ENCODE measurements around the gene GNE. TPM values are rescaled to one million over a fixed set of nuclear protein-coding genes. Genes with fewer than 3 reads are reported as not detected.

Gene GNE
- total RNA-seq, 1 experiment from 2014 or later = 15.2 TPM

DNA sequence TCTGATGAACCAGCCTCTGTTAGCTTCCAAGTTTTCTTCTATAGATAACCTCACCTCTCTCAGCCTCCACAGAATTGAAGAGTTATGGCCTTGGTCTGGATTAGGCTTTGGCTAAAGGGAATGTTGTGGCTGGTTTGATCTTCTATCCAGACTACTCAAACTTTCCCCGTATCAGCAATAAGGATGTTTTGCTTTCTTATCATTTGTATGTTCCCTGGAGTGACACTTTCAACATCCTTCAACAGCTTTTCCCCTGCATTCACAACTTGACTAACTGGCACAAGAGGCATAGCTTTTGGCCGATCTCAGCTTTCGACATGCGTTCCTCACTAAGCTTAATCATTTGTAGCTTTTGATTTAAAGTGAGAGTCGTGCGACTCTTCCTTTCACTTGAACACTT lies 28.1 kb upstream of the GNE start:
- ChIA-PET POLR2A (no interaction called here), CTCF (no interaction called here)
- TF ChIP-seq CTCF (IDR thresholded peaks at IDR 0.05; ENCODE audit: insufficient read depth in 1 of 2, low read depth in 1 of 2, low read length in 1 of 2, severe bottlenecking in 1 of 2, unreplicated experiment in 1 of 2) = no peak
- H3K9me3 ChIP-seq = no peaks in the 10 kb centered on the region
- DNase-seq = no peak
- H3K36me3 ChIP-seq (ENCODE audit: control insufficient read depth, insufficient read depth, low read length) = no peaks in the 10 kb centered on the region
- no peaks in the 10 kb centered on the region for H3K27me3 Mint-ChIP-seq (ENCODE audit: insufficient read depth, unreplicated experiment)
- no peaks in the 10 kb centered on the region for H3K27me3 ChIP-seq (replicated peaks; ENCODE audit: control insufficient read depth, insufficient read depth, low read length)
- H3K4me1 ChIP-seq = peaks cover 20% of the 10 kb centered on the region
- BruUV-seq (replicated peaks) = no TSS peak
- intact Hi-C loops (cut with micrococcal nuclease; ENCODE audit: unreplicated experiment) = no loop called here
- no peaks in the 10 kb centered on the region for H3K36me3 Mint-ChIP-seq (ENCODE audit: insufficient read depth, unreplicated experiment)
- no peaks in the 10 kb centered on the region for H3K9me3 Mint-ChIP-seq (ENCODE audit: unreplicated experiment)
- peaks cover 30% of the 10 kb centered on the region for H3K4me1 Mint-ChIP-seq (ENCODE audit: low read depth, unreplicated experiment)
- H3K4me3 Mint-ChIP-seq (ENCODE audit: unreplicated experiment) = no peak overlapping the region
- H3K4me3 ChIP-seq (ENCODE audit: low read depth, low read length) = no peak overlapping the region
- H3K27ac Mint-ChIP-seq (ENCODE audit: unreplicated experiment) = no peak overlapping the region

- POLR2A ChIA-PET = no interaction called here
- CTCF ChIA-PET = no interaction called here
- H3K4me3 ChIP-seq (ENCODE audit: low read depth, low read length) = no peak overlapping the region
Observed at GRCh38 chr9:36284226-36284625, 26.0 kb upstream of the GNE start.

GRCh38 chr9:36282275-36282674 lies 24.0 kb upstream of the GNE start:
- Histone ChIP-seq H3K4me1 (peaks cover 6% of the 10 kb centered on the region), H3K9me3 (no peaks in the 10 kb centered on the region), H3K27me3 (replicated peaks; ENCODE audit: control insufficient read depth, insufficient read depth, low read length) (no peaks in the 10 kb centered on the region), H3K4me3 (ENCODE audit: low read depth, low read length) (no peak overlapping the region), H3K36me3 (ENCODE audit: control insufficient read depth, insufficient read depth, low read length) (no peaks in the 10 kb centered on the region)
- Mint-ChIP-seq H3K27me3 (ENCODE audit: insufficient read depth, unreplicated experiment) (no peaks in the 10 kb centered on the region), H3K4me3 (ENCODE audit: unreplicated experiment) (no peak overlapping the region), H3K27ac (ENCODE audit: unreplicated experiment) (no peak overlapping the region), H3K9me3 (ENCODE audit: unreplicated experiment) (peaks cover 9% of the 10 kb centered on the region), H3K36me3 (ENCODE audit: insufficient read depth, unreplicated experiment) (no peaks in the 10 kb centered on the region), H3K4me1 (ENCODE audit: low read depth, unreplicated experiment) (peaks cover 9% of the 10 kb centered on the region)
- TF ChIP-seq CTCF (IDR thresholded peaks at IDR 0.05; ENCODE audit: insufficient read depth in 1 of 2, low read depth in 1 of 2, low read length in 1 of 2, severe bottlenecking in 1 of 2, unreplicated experiment in 1 of 2) = no peak
- DNase-seq = no peak
- no TSS peak for BruUV-seq (replicated peaks)
- ChIA-PET CTCF (no interaction called here), POLR2A (no interaction called here)
- intact Hi-C loops (cut with micrococcal nuclease; ENCODE audit: unreplicated experiment) = no loop called here

More at GRCh38 chr9:36284226-36284625, 26.0 kb upstream of the GNE start:
- no peak for TF ChIP-seq CTCF (IDR thresholded peaks at IDR 0.05; ENCODE audit: insufficient read depth in 1 of 2, low read depth in 1 of 2, low read length in 1 of 2, severe bottlenecking in 1 of 2, unreplicated experiment in 1 of 2)
- Mint-ChIP-seq H3K27me3 (ENCODE audit: insufficient read depth, unreplicated experiment) (no peaks in the 10 kb centered on the region), H3K4me3 (ENCODE audit: unreplicated experiment) (no peak overlapping the region), H3K4me1 (ENCODE audit: low read depth, unreplicated experiment) (peaks cover 23% of the 10 kb centered on the region), H3K27ac (ENCODE audit: unreplicated experiment) (no peak overlapping the region), H3K36me3 (ENCODE audit: insufficient read depth, unreplicated experiment) (no peaks in the 10 kb centered on the region), H3K9me3 (ENCODE audit: unreplicated experiment) (no peaks in the 10 kb centered on the region)
- H3K36me3 ChIP-seq (ENCODE audit: control insufficient read depth, insufficient read depth, low read length) = no peaks in the 10 kb centered on the region
- H3K9me3 ChIP-seq = no peaks in the 10 kb centered on the region
- no peaks in the 10 kb centered on the region for H3K27me3 ChIP-seq (replicated peaks; ENCODE audit: control insufficient read depth, insufficient read depth, low read length)
- intact Hi-C loops (cut with micrococcal nuclease; ENCODE audit: unreplicated experiment) = no loop called here
- BruUV-seq (replicated peaks) = no TSS peak
- no peak for DNase-seq
- peaks cover 8% of the 10 kb centered on the region for H3K4me1 ChIP-seq
